Activated CD8-positive, alpha-beta memory T cell treated with anti-CD3 and anti-CD28 coated beads for 4 hours (primary cell): ENCODE results near the gene RCAN3.
"Not testable (repeated sequence)": the region's sequence is repeated elsewhere in the genome, so short reads cannot be mapped to it uniquely, and the experiment has no call there.

Experiments
- DNase-seq, 2 donors: peaks; one replicate each; pipeline ENCODE4 v3.0.0-alpha.2; 2020; ENCODE audit warnings: low read depth in 2 of 2

Gene RCAN3

DNA sequence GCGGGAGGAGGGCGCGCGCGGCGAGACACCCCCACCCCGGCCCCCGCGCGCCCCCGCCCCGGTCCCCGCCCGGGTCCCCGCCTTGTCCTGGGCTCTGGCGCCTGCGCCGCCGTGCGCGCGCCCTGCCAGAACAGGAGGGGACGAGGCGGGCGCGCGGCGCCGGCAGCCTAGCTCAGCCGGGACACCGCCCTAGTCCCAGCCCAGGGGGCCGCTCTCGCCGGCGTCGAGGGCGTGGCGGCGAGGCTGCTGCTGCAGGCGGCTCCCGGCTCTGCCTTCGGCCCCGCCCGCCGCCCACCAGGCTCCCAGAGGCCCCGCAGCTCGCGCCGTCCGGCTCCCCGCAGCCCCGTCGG is at the start of gene RCAN3:
Gene RCAN3, plus strand, starts transcription at position 128 of the 350 bp plus-strand sequence. CDS start 11,537 bp downstream, outside the sequence.
- peak; percentile 71 to 75 for DNase-seq

DNA sequence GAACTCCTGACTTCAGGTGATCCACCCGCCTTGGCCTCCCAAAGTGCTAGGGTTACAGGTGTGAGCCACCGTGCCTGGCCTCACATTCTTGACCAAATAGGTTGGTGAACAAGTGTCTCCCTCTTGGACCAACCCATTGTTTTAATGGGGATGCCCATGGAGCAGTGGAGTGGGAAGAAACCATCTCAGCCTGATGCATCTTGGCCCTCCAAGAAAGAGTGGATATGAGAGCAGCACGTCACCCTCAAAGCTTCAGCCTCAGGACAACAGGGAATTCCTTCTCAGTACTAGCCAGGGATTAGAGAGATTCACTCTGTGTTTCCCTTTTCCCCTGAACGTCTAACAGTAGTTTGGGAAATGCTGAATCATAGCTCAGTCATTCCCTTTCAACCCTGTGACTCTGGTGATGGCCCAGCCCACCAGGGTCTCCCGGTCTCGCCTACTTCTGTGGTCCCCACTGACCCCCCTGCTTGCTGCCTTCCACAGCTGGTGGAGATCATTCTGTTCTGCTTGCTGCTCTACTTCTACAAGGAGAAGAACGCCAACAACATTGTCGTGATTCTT is 49.6 kb upstream of the RCAN3 start:
- DNase-seq: no peak

DNA sequence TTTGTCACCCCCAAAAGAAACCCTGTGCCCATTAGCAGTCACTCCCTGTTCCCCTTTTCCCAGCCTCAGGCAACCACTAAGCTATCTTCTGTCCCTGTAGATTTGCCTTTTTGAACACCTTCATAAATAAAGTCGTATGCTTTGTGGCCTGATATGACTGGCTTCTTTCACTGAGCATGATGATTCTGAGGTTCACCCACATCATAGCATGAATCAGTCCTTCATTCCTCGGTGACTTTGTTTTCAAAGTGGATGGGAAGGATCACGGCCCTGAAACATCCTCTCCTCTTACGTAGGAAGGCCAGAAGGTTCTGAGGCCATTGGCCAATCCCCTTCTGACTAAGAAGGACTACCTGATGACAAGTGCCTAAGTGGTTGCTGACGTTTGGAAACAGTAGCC is 48.0 kb upstream of the RCAN3 start:
- DNase-seq: no peak

DNA sequence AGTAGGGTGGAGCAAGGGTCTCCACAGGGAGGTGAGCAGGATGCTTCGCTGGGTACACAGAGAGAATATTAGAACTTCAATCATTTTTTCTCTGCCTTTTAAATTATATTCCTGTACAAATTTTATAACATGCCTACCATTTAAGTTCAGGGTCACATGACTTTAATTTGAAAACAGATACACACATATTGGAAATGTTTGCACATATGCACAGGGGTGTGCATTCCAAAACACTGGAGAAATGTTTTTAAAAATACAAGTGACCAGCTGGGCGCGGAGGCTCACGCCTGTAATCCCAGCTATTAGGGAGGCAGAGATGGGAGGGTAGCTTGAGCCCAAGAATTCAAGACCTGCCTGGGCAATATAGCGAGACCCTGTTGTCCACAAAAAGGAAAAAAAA is 47.4 kb upstream of the RCAN3 start:
- no peak for DNase-seq

DNA sequence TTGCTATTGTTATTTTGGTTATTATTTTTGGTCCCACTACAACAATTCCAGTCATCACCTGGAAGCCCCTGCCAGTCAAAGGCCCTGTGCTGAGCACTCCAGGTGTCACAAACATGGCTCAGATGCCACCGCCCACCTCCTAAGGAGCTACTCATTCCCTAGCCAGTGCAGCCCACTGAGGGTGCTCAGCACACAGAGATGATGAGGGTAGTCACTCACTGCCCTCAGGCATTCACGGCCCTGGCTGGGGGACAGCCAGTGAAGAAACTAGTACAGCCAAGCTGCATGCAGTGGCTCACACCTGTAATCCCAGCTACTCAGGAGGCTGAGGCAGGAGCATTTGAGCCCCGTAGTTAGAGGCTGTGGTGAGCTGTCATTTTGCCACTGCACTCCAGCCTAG is 44.8 kb upstream of the RCAN3 start:
- no peak for DNase-seq

DNA sequence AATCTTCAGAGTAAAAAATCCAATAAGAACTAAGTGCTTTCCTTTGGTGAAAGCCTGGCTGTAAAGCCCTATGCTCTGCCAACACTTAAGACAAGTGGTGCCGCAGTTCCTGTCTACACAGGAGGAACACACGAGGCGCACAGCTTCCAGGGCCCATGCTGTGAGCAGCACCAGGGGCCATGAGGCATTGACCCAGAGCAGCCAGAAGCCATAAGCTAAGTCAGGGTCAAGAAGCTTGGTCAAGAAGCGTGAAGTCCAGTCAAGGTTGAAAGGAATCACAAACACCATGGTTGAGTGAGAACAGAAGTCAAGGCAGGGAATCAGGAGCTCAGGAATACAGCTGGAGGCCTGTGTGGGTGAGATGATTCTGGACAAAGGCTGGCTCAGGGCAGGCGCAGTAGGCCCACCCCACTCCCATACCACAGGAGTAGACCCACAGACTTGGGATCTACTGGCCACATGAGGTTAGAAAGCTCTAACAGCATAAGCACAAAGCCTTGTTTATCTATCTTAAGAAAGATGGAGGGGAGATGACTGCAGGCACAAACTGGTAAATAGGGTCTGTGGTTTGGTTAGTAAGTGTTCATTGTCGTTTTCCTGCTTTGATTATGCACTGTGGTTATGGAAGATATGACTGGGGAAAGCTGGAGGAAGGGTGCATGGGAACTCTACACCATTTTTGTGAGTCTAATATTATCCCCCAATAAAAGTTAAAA is 42.9 kb upstream of the RCAN3 start:
- no peak for DNase-seq

DNA sequence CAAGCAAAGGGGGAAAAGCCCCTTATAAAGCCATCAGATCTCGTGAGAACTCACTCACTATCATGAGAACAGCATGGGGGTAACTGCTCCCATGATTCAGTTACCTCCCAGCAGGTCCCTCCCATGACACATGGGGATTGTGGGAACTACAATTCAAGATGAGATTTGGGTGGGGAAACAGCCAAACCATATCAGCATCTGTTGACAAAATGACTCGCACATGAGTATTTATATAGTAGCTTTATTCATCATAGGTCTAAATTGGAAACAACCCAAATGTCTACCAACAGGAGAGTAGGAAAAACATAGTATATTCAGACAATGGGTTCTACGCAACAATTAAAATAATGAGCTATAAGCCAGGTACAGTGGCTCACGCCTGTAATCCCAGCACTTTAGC is 40.5 kb upstream of the RCAN3 start:
- DNase-seq: not testable (repeated sequence)

DNA sequence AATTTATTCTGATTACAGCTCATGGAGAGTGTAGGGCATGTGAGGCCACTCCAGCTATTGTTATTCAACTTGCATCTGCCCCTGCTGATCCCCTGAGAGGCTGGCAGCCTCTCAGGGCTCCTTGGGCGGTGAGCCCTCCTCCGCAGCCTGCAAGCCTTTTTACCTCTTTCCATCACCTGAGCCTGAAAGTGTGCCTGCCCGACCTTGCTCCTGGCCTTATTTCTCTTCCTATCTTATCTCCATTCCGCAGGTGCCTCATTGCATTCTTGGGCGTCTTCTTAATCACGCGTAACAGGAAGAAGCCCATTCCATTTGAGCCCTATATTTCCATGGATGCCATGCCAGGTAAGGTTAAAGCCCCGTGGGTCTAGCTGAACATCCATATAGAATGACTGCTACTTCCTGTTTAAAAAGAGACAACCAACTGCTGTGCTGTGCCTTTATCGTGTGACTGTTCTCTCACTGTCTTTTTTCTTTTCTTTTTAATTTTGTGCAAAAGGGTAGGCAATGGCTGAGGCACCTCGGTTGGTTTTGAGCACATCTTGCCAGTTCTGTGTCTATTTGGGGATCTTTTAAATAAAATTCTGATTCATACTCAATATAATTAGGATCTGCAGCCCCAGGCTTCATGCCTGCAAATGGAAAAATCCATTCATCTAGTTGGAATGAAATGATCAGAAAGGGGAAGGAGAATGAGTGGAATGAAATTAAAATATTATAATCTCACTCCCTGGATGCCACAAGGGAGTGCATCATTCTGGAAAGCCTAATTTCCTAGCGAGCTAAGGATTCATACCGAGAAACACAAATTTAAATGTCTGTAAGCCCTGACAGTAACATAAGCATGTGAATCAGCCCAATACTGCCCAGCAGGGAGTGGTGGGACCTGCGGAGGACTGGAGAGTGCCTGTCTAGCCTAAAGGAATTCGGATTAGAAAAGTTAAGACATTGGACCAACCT is 38.6 kb upstream of the RCAN3 start:
- no peak for DNase-seq

DNA sequence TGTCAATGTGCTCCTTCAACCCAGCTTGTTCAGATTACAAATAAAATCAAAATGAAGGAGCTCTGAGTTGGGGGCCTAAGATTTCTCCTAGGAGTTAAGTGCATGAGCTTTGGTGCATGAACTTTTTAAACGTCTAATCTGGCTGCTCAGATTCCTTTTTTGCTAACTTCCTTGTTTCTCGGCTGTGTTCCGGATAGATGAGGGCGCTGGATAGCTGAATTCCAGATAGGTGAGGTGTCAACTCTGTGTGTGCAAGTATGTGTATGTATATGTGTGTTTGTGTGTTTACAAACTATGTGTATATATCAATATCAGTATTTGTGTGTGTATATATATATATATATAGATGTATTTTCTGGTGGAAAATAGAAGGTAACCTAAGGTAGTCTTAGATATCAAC is 37.5 kb upstream of the RCAN3 start:
- DNase-seq: no peak

DNA sequence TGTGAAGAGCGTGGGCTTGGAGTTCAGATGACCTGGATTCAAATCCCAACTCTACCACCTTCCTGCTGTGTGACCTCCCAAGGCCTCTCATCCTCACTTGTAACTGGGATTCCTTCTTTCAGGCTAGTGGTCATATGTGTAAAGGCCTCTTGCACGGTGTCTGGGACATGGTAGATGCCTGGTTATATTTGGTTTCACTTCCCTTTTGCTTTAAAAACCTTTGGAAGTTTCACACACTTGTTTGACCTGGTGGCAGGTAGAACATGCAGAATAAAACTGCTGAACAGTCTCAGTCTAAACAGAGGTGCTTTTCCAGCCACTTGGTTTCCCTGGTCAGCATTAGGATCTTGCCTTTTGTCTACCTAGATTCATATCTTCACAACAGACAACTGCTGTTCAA is 37.0 kb upstream of the RCAN3 start:
- DNase-seq: no peak

DNA sequence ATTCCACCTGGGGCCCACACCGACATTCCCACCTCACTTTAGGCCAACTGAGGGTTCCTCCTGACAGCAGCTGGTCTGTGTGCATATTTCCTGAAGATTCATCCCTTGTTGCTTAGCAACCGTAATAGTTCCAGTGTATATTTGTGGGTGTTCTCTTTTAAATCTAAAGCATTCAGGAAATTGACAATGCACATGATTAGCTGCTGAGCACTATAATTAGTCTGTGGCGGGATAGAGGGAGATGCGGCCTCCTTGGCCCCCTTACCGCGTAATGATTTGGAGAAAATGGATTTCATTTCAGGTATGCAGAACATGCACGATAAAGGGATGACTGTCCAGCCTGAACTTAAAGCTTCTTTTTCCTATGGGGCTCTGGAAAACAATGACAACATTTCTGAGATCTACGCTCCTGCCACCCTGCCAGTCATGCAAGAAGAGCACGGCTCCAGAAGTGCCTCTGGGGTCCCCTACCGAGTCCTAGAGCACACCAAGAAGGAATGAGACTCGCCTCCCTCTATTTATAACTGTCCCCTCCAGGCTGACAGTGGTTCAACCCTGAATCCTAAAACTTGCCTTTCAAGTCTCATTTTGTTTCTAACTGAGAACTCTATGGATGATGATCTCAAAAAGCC is 33.8 kb upstream of the RCAN3 start:
- no peak for DNase-seq

DNA sequence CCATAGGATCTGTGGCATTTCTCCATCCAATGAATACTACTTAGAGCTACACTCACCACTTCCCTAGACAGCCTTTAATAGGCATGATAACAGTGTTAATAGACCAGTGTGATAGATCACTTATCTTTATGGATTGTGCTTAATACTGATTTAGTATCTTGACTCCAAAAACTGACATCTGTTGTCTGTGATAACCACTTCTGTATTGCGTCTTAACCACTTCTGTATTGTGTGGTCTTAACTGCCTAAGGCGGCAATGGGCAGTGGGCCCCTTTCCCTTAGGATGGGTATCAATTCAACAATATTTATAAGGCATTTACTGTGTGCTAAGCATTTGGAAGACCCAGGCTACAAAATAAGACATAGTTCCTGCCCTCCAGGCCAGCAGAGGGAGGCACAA is 32.0 kb upstream of the RCAN3 start:
- no peak for DNase-seq

DNA sequence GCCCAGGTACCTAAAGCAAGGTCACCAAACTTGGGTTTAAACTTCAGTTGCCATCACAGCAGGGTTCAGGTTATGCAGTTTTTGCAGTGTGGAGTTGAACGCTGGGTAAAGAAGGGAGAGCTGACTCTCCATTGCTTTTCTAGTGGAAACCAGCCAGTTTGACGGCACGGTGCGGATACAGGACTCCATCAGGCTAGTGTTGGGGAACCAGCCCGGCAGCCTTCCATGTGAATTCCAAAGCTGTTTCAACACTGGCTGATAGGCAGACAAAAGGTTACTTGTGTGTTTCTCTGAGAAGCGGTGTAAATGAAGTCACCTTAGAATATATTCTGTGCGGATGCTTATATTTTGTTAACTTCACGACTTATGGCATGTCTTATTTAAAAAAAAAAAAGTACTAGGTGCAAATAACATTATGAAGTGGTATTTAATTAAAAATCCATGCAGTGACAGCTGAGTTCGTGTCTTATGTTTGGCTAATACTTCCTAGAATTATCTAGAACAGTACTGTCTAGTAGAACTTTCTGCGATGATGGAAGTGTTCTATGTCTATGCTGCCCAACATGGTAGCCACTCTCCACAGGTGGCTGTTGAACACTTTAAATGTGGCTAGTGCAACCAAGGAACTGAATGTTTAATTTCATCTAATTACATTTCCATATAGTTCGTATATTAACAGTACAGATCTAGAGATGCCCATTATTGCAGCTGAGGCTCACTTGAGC is 29.9 kb upstream of the RCAN3 start:
- no peak for DNase-seq

DNA sequence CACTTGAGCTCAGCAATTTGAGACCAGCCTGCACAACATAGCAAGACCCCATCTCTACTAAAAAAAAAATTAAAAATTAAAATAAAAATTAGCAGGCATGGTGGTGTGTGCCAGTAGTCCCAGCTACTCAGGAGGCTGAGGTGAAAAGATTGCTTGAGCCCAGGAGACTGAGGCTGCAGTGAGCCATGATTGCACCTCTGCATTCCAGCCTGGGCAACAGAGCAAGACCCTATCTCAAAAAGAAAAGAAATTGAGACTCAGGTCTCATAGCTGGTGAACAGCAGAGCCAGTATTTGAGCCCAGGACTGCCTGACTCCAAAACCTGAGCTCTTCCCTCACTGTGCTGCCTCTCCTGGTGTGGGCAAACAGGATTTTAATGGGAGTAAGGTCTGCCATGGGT is 28.4 kb upstream of the RCAN3 start:
- no peak for DNase-seq

DNA sequence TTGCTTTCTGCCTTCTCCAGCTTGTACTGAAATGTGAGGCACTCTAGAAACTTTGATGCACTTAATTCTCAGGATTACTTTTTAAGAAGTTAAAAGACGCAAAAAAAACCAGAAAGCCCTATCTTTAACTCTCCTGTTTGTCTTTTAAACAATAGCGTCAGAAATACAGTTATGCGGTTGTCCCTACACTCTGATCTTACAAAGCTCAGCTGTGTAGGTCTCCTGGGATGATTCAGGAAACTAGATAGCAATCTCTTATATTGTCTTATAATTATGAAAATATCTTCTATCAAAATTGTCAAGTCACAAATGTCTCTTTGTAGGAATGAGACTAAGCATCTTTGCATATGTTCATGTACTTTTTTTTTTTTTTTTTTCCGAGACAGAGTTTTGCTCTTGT is 26.9 kb upstream of the RCAN3 start:
- DNase-seq: no peak

DNA sequence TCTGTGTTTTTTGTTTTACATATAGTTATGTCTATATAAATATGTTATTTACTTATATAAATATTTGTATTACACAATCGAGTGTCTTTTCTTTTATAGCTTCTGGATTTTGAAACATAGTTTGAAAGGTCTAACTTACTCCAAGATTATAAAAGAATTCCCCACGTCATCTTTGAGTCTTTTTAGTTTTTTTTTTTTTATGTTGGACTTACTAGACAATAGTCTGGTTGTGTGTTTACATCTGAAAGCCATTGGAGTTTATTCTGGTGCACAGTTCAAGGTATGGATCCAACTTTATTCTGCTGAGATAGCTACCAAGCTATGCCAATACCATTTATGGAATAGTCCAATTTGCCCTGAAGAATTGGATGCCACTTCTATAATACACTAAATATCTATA is 26.1 kb upstream of the RCAN3 start:
- DNase-seq: no peak

DNA sequence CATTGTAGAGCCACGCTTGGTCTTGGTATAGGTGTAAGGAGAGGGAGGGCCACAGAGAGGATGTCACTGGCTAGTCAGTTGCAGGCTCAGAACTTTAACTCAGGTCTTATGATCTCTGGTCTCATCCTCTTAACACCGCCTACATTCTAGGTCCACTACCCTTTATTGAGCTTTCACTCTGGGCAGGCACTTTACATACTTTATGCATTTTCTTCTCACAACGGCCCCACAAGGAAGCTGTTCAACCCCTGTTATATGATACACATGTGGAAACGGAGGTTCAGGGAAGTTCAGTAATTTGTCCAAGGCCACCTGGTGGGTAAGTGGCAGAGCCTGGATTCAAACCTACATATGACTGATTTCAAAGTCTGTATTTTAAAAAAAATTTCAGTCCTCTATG is 25.3 kb upstream of the RCAN3 start:
- no peak for DNase-seq

DNA sequence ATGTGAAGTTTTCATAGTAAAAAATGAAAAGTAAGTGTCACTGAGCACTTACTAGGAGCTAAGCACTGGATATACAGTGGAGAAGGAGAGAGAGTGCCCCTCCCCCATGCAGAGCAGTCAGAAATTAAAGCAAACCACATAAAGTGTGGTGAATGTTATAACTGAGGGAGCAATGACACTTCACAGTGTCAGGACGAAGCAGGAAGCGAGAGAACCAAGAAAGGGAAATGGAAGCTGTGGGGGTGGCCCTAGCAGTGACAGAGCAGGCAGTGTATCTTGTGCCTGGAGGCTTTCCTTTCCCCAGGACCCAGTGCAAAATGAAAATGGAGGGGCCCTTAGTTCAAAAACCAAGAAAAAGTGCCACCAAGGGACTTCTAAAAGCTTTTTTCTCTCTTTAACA is 21.5 kb upstream of the RCAN3 start:
- peak in 1 of 2 donors; percentile 46 for DNase-seq

DNA sequence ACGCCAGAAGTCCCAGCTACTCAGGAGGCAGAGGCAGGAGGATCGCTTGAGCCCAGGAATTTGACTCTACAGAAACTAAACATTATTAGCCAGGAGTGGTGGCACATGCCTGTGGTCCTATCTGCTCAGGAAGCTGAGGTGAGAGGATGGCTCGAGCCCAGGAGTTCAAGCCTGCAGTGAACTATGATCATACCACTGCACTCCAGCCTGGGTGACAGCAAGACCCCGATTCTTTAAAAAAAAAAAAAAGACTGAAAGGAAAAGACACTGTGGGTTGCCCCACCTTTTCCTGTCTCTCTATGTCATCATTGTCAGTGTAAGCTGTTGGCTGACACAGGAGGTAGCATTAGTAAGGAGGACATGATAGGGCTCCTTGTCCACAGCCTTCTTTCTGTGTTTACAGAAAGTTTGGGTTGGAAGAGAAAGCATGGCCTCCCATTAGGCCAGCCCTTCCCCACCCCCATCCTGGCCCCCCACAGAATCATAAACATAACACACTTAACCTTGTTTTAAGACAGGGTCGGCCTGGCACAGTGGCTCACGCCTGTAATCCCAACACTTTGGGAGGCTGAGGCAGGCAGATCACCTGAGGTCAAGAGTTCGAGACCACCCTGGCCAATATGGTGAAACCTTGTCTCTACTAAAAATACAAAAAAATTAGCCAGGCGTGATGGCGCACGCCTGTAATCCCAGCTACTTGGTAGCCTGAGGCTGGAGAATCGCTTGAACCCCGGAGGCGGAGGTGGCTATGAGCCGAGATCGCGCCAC is 20.6 kb upstream of the RCAN3 start:
- DNase-seq: no peak

DNA sequence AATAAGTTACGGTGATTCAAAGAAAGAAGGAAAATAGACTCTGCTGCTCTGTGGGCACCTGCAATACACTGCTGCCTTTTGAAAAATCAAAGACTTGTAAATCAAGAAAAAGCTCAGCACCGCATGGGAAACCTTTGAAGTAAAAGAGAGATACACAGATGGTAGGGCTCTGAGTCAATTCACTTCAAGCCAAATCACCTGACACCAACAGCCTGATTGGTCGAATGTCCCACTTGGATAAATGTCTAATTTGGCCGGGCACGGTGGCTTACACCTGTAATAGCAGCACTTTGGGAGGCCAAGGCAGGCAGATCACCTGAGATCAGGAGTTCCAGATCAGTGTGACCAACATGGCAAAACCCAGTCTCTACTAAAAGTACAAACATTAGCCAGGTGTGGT is 19.2 kb upstream of the RCAN3 start:
- no peak for DNase-seq

DNA sequence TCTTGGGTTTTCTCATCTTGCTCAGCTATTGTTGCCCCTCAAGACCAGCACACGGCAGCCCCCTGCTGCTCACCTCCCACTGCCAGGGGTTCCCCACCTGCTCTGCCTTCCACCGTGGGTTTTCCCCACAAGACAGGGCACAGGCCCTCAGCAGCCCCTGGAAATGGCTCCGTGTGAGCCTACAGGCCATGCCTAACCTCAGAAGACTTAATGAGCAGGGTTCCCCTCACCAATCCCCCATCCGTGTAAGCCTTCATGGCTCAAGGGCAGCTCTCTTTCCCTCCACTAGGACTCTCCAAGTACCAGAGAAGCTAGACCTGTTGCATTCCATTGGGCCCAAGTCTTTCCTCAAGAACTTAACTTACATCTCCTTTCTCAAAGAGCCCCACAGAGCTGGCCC is 18.4 kb upstream of the RCAN3 start:
- DNase-seq: no peak
